GM23338 (cell line): ENCODE measurements around the gene OFD1. TPM values are rescaled to one million over a fixed set of nuclear protein-coding genes. Genes with fewer than 3 reads are reported as not detected.

Source experiments
- ATAC-seq: fragments of 200-7000 bp; cut with Tn5 transposase; 3 replicates; pipeline ENCODE4 v1.9.1; 2020
- DNase-seq: peaks from one replicate; pipeline ENCODE4 v3.0.0-alpha.2; 2015; ENCODE audit warnings: low spot score
- H2AFZ ChIP-seq: fragments of 200-600 bp; sonication (generic); 2 replicates; pipeline ENCODE4 v1.8.0; 2016; ENCODE audit warnings: antibody characterized with exemption, mild to moderate bottlenecking, moderate library complexity
- H3F3A ChIP-seq: fragments of 200-600 bp; sonication (generic); replicated peaks from 2 replicates; pipeline ENCODE4 v1.8.0; 2017; ENCODE audit warnings: antibody characterized with exemption, mixed run types, low read depth
- H3K27ac ChIP-seq: fragments of 200-600 bp; sonication (generic); 2 replicates; pipeline ENCODE4 v1.6.1; 2016; ENCODE audit warnings: low read depth
- H3K27me3 ChIP-seq: fragments of 200-600 bp; sonication (generic); 2 replicates; pipeline ENCODE4 v1.8.0; 2016; ENCODE audit warnings: mild to moderate bottlenecking, mixed run types, moderate library complexity; ENCODE audit not compliant: insufficient read depth
- H3K36me3 ChIP-seq: fragments of 200-600 bp; sonication (generic); 2 replicates; pipeline ENCODE4 v1.8.0; 2016; ENCODE audit warnings: mild to moderate bottlenecking; ENCODE audit not compliant: insufficient read depth
- H3K4me1 ChIP-seq: fragments of 200-600 bp; sonication (generic); 2 replicates; pipeline ENCODE4 v1.8.0; 2016; ENCODE audit warnings: mild to moderate bottlenecking, moderate library complexity; ENCODE audit not compliant: insufficient read depth
- H3K4me2 ChIP-seq: fragments of 200-600 bp; sonication (generic); 2 replicates; pipeline ENCODE4 v1.7.1; 2017; ENCODE audit warnings: mixed run types
- H3K4me3 ChIP-seq: fragments of 200-600 bp; sonication (generic); 2 replicates; pipeline ENCODE4 v1.6.1; 2016; ENCODE audit warnings: mixed run types
- H3K79me2 ChIP-seq: fragments of 200-600 bp; sonication (generic); replicated peaks from 2 replicates; pipeline ENCODE4 v1.8.0; 2017; ENCODE audit warnings: mild to moderate bottlenecking; ENCODE audit not compliant: insufficient read depth
- H3K9me2 ChIP-seq: fragments of 200-600 bp; sonication (generic); 2 replicates; pipeline ENCODE4 v1.8.0; 2017; ENCODE audit not compliant: insufficient read depth
- H4K20me1 ChIP-seq: fragments of 200-600 bp; sonication (generic); replicated peaks from 2 replicates; pipeline ENCODE4 v1.8.0; 2017; ENCODE audit warnings: mild to moderate bottlenecking; ENCODE audit not compliant: insufficient read depth
- H3K27ac Mint-ChIP-seq: 2 replicates; pipeline ENCODE4 v1.8.0; 2020; ENCODE audit warnings: inconsistent platforms, mild to moderate bottlenecking, moderate library complexity, mixed read lengths
- H3K27me3 Mint-ChIP-seq: 3 replicates; pipeline ENCODE4 v1.8.0; 2022; ENCODE audit warnings: low read depth, mild to moderate bottlenecking, moderate library complexity, mixed read lengths, inconsistent platforms; ENCODE audit not compliant: insufficient read depth, poor library complexity
- H3K36me3 Mint-ChIP-seq: 3 replicates; pipeline ENCODE4 v1.8.0; 2021; ENCODE audit warnings: low read depth, mild to moderate bottlenecking, inconsistent platforms, moderate library complexity, mixed read lengths
- H3K4me1 Mint-ChIP-seq: 3 replicates; pipeline ENCODE4 v1.8.0; 2020; ENCODE audit warnings: mild to moderate bottlenecking, inconsistent platforms, mixed read lengths
- H3K4me3 Mint-ChIP-seq: 3 replicates; pipeline ENCODE4 v1.8.0; 2021; ENCODE audit warnings: moderate library complexity, mild to moderate bottlenecking, inconsistent platforms, mixed read lengths
- H3K9me3 Mint-ChIP-seq: 3 replicates; pipeline ENCODE4 v1.8.0; 2020; ENCODE audit warnings: moderate library complexity, mild to moderate bottlenecking, inconsistent platforms, mixed read lengths
- CREB1 ChIP-seq: fragments of 250-450 bp; sonication (Bioruptor Pico); IDR thresholded peaks from 2 replicates; pipeline ENCODE4 v1.5.0; 2020; ENCODE audit warnings: low read depth, mild to moderate bottlenecking, moderate library complexity
- CTCF ChIP-seq, 2 experiments: fragments of 200-600 bp in 1 of 2; sonication (generic) in 1 of 2; conservative IDR thresholded peaks; 2 replicates each; pipeline versions ENCODE4 v1.5.1 to v1.6.1; 2016 to 2017; ENCODE audit warnings: antibody characterized with exemption in 2 of 2, low read depth in 2 of 2, mild to moderate bottlenecking in 2 of 2, moderate library complexity in 1 of 2
- ETS1 ChIP-seq: IDR thresholded peaks from 2 replicates; pipeline ENCODE4 v1.6.1; 2016; ENCODE audit warnings: antibody characterized with exemption
- EZH2 ChIP-seq: fragments of 200-600 bp; sonication (generic); IDR thresholded peaks from one replicate; pipeline ENCODE4 v1.8.0; 2017; ENCODE audit warnings: antibody characterized with exemption, mild to moderate bottlenecking, low read depth; ENCODE audit not compliant: unreplicated experiment
- EZH2phosphoT487 ChIP-seq: fragments of 200-600 bp; sonication (generic); IDR thresholded peaks from one replicate; pipeline ENCODE4 v1.8.1; 2018; ENCODE audit warnings: antibody characterized with exemption; ENCODE audit not compliant: unreplicated experiment
- JUNB ChIP-seq: IDR thresholded peaks from one replicate; pipeline ENCODE4 v1.6.1; 2016; ENCODE audit warnings: antibody characterized with exemption; ENCODE audit not compliant: unreplicated experiment
- NANOG ChIP-seq: IDR thresholded peaks from 2 replicates; pipeline ENCODE4 v1.6.1; 2016; ENCODE audit warnings: antibody characterized with exemption, borderline replicate concordance
- POLR2AphosphoS5 ChIP-seq: IDR thresholded peaks from 2 replicates; pipeline ENCODE4 v1.6.1; 2016; ENCODE audit warnings: antibody characterized with exemption, low read depth
- REST ChIP-seq: IDR thresholded peaks from one replicate; pipeline ENCODE4 v1.6.1; 2018; ENCODE audit warnings: antibody characterized with exemption; ENCODE audit not compliant: unreplicated experiment
- STAT1 ChIP-seq: IDR thresholded peaks from one replicate; pipeline ENCODE4 v1.6.1; 2016; ENCODE audit warnings: antibody characterized with exemption; ENCODE audit not compliant: unreplicated experiment
- ZNF114 ChIP-seq: fragments of 250-450 bp; sonication (Bioruptor Pico); IDR thresholded peaks from 2 replicates; pipeline ENCODE4 v1.5.0; 2020; ENCODE audit warnings: mild to moderate bottlenecking, moderate library complexity
- ZNF331 ChIP-seq: fragments of 250-450 bp; sonication (Bioruptor Pico); IDR thresholded peaks from 2 replicates; pipeline ENCODE4 v1.5.0; 2020; ENCODE audit warnings: low read depth, mild to moderate bottlenecking, moderate library complexity
- ZNF462 ChIP-seq: fragments of 250-450 bp; sonication (Bioruptor Pico); IDR thresholded peaks from 2 replicates; pipeline ENCODE4 v1.5.0; 2020; ENCODE audit warnings: mild to moderate bottlenecking, moderate library complexity
- polyA plus RNA-seq: library from polyadenylated mRNA; unstranded; fragments of >200 nt; fragmentation: Nextera tagmentation; extraction: Ambion mirVana; gene quantifications from 2 replicates; pipeline ENCODE4 v1.2.1, GENCODE V29; 2016
- total RNA-seq: library from RNA; depleted of rRNA; stranded (reverse); fragments of >200 nt; shearing (Covaris generic); gene quantifications from 2 replicates; pipeline ENCODE4 v1.2.3, GENCODE V29; 2014

OFD1 gene
- total and polyA plus RNA-seq, 2 experiments from 2014 or later, result 21.2 to 55.0 TPM

GRCh38 chrX:13721371-13721770 lies 13.2 kb upstream of the OFD1 start:
- no peak for TF ChIP-seq ZNF114 (CRISPR knock-in tag)
- TF ChIP-seq NANOG, result no peak
- no peak for TF ChIP-seq EZH2
- TF ChIP-seq STAT1, result no peak
- TF ChIP-seq ZNF331 (CRISPR knock-in tag), result no peak
- no peak for TF ChIP-seq CREB1 (CRISPR knock-in tag)
- TF ChIP-seq POLR2AphosphoS5, result no peak
- TF ChIP-seq ZNF462 (CRISPR knock-in tag), result no peak
- no peak for TF ChIP-seq REST
- TF ChIP-seq CTCF (conservative IDR thresholded peaks at IDR 0.05; ENCODE audit: low read depth in 2 of 2), result no peak
- TF ChIP-seq JUNB, result no peak
- TF ChIP-seq ETS1, result no peak
- TF ChIP-seq EZH2phosphoT487, result no peak
- Histone ChIP-seq H3K27me3 (no peaks in the 10 kb centered on the region), H3K9me2 (no peaks in the 10 kb centered on the region), H2AFZ (no peak overlapping the region), H3K4me1 (no peaks in the 10 kb centered on the region), H3K4me2 (no peak overlapping the region), H3K4me3 (no peak overlapping the region), H3K36me3 (no peaks in the 10 kb centered on the region), H3K79me2 (peaks cover 17% of the 10 kb centered on the region), H4K20me1 (no peaks in the 10 kb centered on the region), H3K27ac (no peak overlapping the region), H3F3A (no peaks in the 10 kb centered on the region)
- Mint-ChIP-seq H3K4me3 (no peak overlapping the region), H3K4me1 (peaks cover 2% of the 10 kb centered on the region; the same call in 1 of the 3 replicates), H3K36me3 (peaks cover 40% of the 10 kb centered on the region), H3K27me3 (no peaks in the 10 kb centered on the region), H3K27ac (no peak overlapping the region), H3K9me3 (no peaks in the 10 kb centered on the region)
- no peak for DNase-seq
- ATAC-seq, result no peak
